Skeletal muscle tissue (tissue), 4 donors: ENCODE measurements around the gene CTXND2. TPM values are rescaled to one million over a fixed set of nuclear protein-coding genes. Genes with fewer than 3 reads are reported as not detected.
"Not testable (repeated sequence)": the region's sequence is repeated elsewhere in the genome, so short reads cannot be mapped to it uniquely, and the experiment has no call there.

ENCODE experiments used
- H3K27ac ChIP-seq: one replicate; pipeline ENCODE4 v1.7.0; 2013; ENCODE audit warnings: mild to moderate bottlenecking, low read depth, low read length, inconsistent platforms
- H3K27me3 ChIP-seq, 3 donors: one replicate each; pipeline ENCODE4 v1.7.0; 2013; ENCODE audit warnings: low read length in 3 of 3; ENCODE audit not compliant: control insufficient read depth in 3 of 3, insufficient read depth in 3 of 3
- H3K36me3 ChIP-seq, 3 donors: one replicate each; pipeline ENCODE4 v1.7.0; 2013; ENCODE audit warnings: low read length in 3 of 3; ENCODE audit not compliant: control insufficient read depth in 3 of 3, insufficient read depth in 3 of 3
- H3K4me1 ChIP-seq, 3 donors: one replicate each; pipeline ENCODE4 v1.7.0; 2013; ENCODE audit warnings: low read length in 3 of 3, mild to moderate bottlenecking in 3 of 3; ENCODE audit not compliant: control insufficient read depth in 3 of 3, insufficient read depth in 3 of 3
- H3K4me3 ChIP-seq, 3 donors: one replicate each; pipeline ENCODE4 v1.7.0; 2013; ENCODE audit warnings: low read length in 3 of 3
- H3K9ac ChIP-seq, 3 donors: one replicate each; pipeline ENCODE4 v1.7.0; 2013; ENCODE audit warnings: low read length in 3 of 3, mild to moderate bottlenecking in 3 of 3, moderate library complexity in 2 of 3, low read depth in 1 of 3
- H3K9me3 ChIP-seq, 3 donors: one replicate each; pipeline ENCODE4 v1.7.0; 2013; ENCODE audit warnings: low read length in 3 of 3; ENCODE audit not compliant: control insufficient read depth in 3 of 3
- total RNA-seq: library from RNA; depleted of rRNA; stranded (reverse); fragments of >200 nt; gene quantifications from one replicate; pipeline ENCODE4 v1.2.3, GENCODE V29; 2014
- donor health status: Osteomylitis.

Gene CTXND2
- total RNA-seq, 1 donor from 2014 or later, result not detected

DNA sequence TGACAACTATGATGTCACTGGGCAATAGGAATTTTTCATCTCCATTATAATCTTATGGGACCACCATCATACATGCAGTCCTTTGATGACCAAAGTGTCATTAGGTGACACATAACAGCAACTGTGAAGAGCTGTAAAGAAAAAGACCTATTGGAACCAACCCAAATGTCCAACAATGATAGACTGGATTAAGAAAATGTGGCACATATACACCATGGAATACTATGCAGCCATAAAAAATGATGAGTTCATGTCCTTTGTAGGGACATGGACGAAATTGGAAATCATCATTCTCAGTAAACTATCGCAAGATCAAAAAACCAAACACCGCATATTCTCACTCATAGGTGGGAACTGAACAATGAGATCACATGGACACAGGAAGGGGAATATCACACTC is 22.7 kb upstream of the CTXND2 start:
- not testable (repeated sequence) for H3K9ac ChIP-seq, H3K27ac ChIP-seq, H3K36me3 ChIP-seq, H3K27me3 ChIP-seq, H3K9me3 ChIP-seq, H3K4me3 ChIP-seq, H3K4me1 ChIP-seq

GRCh38 chr1:150869683-150870082 is 17.3 kb upstream of the CTXND2 start:
- H3K9me3 ChIP-seq, result no peaks in the 10 kb centered on the region
- peaks cover 5 to 10% (median 5%) of the 10 kb centered on the region in 3 donors for H3K4me1 ChIP-seq
- H3K4me3 ChIP-seq, result no peak overlapping the region
- peaks cover 0 to 5% (median 4%) of the 10 kb centered on the region in 3 donors for H3K36me3 ChIP-seq
- H3K9ac ChIP-seq, result no peak overlapping the region
- H3K27ac ChIP-seq, result no peak overlapping the region
- no peaks in the 10 kb centered on the region for H3K27me3 ChIP-seq

DNA sequence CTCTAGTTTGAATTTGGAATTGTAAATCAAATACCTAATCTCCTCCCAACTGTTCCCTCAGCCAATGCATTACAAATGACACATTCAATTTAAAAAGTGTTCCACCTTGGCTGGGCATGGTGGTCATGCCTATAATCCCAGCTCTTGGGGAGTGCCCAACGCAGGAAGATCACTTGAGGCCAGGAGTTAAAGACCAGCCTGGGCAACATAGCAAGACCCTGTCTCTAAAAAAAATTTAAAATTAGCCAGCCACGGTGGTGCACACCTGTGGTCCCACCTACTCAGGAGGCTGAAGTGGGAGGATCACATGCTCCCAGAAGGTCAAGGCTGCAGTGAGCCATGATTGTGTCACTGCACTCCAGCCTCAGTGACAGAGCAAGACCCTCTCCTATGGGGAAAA is 14.4 kb upstream of the CTXND2 start:
- H3K27me3 ChIP-seq, result no peaks in the 10 kb centered on the region
- no peak overlapping the region for H3K9ac ChIP-seq
- H3K27ac ChIP-seq, result no peak overlapping the region
- H3K4me3 ChIP-seq, result no peak overlapping the region
- H3K36me3 ChIP-seq, result peaks cover 0 to 5% (median 4%) of the 10 kb centered on the region in 3 donors
- H3K4me1 ChIP-seq, result peaks cover 6 to 14% (median 7%) of the 10 kb centered on the region in 3 donors
- H3K9me3 ChIP-seq, result no peaks in the 10 kb centered on the region

DNA sequence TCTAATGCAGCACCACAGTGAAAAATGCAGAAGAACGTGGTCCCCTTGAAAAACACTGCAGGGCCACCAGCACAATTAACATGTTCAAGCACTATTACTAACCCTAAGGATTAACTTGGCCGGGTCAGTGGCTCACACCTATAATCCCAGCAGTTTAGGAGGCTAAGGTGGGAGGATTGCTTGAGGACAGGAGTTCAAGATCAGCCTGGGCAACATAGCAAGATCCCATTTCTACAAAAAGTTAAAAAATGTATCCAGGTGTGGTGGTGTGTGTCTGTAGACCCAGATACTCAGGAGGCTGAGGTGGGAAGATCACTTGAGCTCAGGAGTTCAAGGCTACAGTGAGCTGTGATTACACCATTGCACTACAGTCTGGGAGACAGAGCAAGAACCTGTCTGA is 13.4 kb upstream of the CTXND2 start:
- no peak overlapping the region for H3K9ac ChIP-seq
- H3K4me3 ChIP-seq, result no peak overlapping the region
- peaks cover 6 to 14% (median 7%) of the 10 kb centered on the region in 3 donors for H3K4me1 ChIP-seq
- H3K9me3 ChIP-seq, result no peaks in the 10 kb centered on the region
- no peaks in the 10 kb centered on the region for H3K27me3 ChIP-seq
- no peak overlapping the region for H3K27ac ChIP-seq
- H3K36me3 ChIP-seq, result peaks cover 0 to 4% (median 3%) of the 10 kb centered on the region in 3 donors

DNA sequence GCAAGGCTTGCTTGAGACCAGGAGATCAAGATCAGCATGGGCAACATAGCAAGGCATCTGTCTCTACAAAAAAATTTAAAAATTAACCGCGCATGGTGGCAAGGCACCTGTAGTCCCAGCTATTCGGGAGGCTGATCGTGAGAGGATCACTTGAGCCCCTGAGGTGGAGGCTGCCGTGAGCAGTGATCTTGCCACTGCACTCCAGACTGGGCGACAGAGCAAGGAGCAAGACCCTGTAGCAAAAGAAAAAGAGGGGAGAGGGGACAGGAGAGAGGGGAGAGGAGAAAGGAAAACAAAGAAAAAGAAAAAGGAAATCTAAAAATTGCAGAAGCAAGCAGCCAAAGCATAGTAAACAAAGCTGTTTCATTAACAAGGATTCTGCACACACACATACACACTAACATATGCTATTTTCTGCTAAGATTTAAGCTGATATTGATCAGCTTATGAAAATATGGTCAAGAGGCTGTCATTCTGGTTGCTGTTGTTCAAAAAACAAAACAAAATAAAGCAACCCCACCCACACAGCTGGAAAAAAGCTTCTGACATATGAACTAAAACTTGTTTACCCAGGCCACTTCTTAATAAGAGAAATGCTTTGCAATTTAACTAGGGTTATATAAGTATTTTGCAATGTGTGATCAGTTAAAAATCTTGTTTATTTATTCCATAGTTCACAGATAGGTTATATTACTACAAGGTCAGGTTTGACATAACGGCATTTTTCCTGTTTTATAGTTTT is 12.3 kb upstream of the CTXND2 start:
- Histone ChIP-seq H3K27ac (peak overlapping the region; percentile 98), H3K27me3 (no peaks in the 10 kb centered on the region), H3K9me3 (no peaks in the 10 kb centered on the region), H3K4me1 (peaks cover 6 to 13% (median 7%) of the 10 kb centered on the region in 3 donors), H3K36me3 (peaks cover 0 to 3% (median 0%) of the 10 kb centered on the region in 3 donors), H3K4me3 (peak overlapping the region; percentile 23 to 90 (median 38)), H3K9ac (peak overlapping the region; percentile 64 to 86 (median 86))

GRCh38 chr1:150875197-150876118 is 11.5 kb upstream of the CTXND2 start:
- peaks cover 0 to 3% (median 0%) of the 10 kb centered on the region in 3 donors for H3K36me3 ChIP-seq
- H3K27me3 ChIP-seq, result no peaks in the 10 kb centered on the region
- H3K9me3 ChIP-seq, result no peaks in the 10 kb centered on the region
- H3K4me3 ChIP-seq, result peak overlapping the region; percentile 86 to 90 (median 87)
- H3K9ac ChIP-seq, result peak overlapping the region; percentile 80 to 86 (median 86)
- peaks cover 6 to 10% (median 7%) of the 10 kb centered on the region in 3 donors for H3K4me1 ChIP-seq
- peak overlapping the region; percentile 98 for H3K27ac ChIP-seq

DNA sequence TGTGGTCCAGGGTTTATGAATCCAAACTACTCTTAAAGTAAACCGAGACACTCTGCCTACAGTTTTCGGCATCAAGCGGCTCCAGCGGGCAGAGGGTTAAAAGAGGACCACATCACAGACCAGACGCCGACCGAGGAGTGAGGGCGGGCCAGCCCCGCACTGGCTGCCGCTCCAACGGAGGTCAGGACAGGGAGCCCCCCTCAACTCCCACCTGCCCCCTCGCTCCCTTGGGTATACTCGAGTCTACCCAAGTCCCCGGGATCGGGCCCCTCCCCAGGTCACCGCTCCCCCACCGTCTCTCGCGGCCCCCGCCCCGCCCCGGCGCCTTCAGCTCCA is 10.8 kb upstream of the CTXND2 start:
- no peaks in the 10 kb centered on the region for H3K9me3 ChIP-seq
- H3K4me1 ChIP-seq, result peaks cover 6 to 10% (median 7%) of the 10 kb centered on the region in 3 donors
- peaks cover 0 to 3% (median 0%) of the 10 kb centered on the region in 3 donors for H3K36me3 ChIP-seq
- H3K27me3 ChIP-seq, result no peaks in the 10 kb centered on the region
- peak overlapping the region; percentile 80 to 86 (median 86) for H3K9ac ChIP-seq
- H3K27ac ChIP-seq, result peak overlapping the region; percentile 98
- H3K4me3 ChIP-seq, result peak overlapping the region; percentile 86 to 90 (median 87)

DNA sequence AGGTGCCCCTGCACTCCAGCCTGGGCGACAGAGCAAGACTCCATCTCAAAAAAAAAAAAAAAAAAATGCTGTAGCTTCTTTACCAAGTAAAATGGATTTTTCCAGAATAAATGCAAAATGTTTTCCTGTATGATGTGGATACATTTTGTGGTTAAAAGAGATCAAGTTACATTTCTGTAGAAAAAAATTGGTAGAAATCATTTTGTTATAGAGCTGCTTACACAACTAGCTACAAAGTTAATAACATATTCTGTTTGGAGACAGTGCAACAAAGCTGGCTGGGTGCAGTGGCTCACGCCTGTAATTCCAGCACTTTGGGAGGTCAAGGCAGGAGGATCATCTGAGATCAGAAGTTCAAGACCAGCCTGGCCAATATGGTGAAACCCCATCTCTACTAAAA is 8.0 kb upstream of the CTXND2 start:
- H3K36me3 ChIP-seq, H3K4me3 ChIP-seq, H3K9me3 ChIP-seq, H3K27me3 ChIP-seq, H3K9ac ChIP-seq, H3K27ac ChIP-seq, H3K4me1 ChIP-seq: not testable (repeated sequence)

DNA sequence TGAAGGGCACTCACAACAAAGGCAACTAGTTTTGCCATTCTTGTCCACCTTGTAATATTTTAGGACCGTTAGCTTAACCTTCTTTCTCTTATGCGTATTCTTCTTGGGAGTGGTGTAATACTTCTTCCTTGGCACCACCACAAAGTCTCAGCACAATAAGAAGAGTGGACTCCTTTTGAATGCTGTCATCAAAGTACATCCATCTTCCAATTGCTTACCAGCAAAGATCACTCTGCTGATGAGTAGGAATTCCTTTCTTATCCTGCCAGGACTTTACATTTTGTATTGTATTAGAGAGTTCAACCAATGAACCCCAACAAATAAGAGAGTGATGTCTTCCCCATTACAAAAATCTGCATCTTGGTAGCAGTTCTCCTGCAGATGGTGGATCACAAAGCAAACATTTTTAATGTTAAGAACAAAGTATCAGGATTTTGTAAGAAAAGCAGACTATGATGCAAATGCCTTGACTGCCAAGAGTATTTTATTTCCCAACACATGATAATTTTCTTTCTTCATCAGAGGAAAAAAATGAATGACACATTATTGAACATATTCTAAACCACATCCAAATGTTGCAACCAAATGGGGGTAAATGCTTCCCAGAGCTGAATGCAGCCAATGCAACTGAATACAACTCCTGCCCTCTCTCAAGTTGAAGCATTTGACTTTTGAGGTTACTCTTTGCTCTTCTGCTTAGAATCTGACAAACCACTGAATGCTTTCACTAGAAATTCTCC is 5.4 kb upstream of the CTXND2 start:
- no peaks in the 10 kb centered on the region for H3K36me3 ChIP-seq
- no peaks in the 10 kb centered on the region for H3K4me1 ChIP-seq
- H3K27ac ChIP-seq, result peak overlapping the region; percentile 23
- H3K9ac ChIP-seq, result no peak overlapping the region
- no peaks in the 10 kb centered on the region for H3K9me3 ChIP-seq
- H3K27me3 ChIP-seq, result no peaks in the 10 kb centered on the region
- no peak overlapping the region for H3K4me3 ChIP-seq
